T-helper 2 cell treated with Interferon-gamma antibody and Interleukin-4, amounts not matched to agents 5 μg/mL and 100 μg/mL, for 36 hours (primary cell): ENCODE data around the gene UBAP1.
"Not testable (repeated sequence)": the region's sequence is repeated elsewhere in the genome, so short reads cannot be mapped to it uniquely, and the experiment has no call there.

Source experiments
- DNase-seq: peaks from one replicate; pipeline ENCODE4 v3.0.0; 2021; ENCODE audit warnings: low spot score
- H3K27ac Mint-ChIP-seq: one replicate; pipeline ENCODE4 v1.8.0; 2021; ENCODE audit warnings: mild to moderate bottlenecking, mixed read lengths
- H3K27me3 Mint-ChIP-seq: one replicate; pipeline ENCODE4 v1.8.0; 2021; ENCODE audit warnings: low read depth, mixed read lengths
- H3K36me3 Mint-ChIP-seq: one replicate; pipeline ENCODE4 v1.8.0; 2021; ENCODE audit warnings: low read depth, mixed read lengths
- H3K4me1 Mint-ChIP-seq: one replicate; pipeline ENCODE4 v1.8.0; 2021; ENCODE audit warnings: low read depth, mixed read lengths
- H3K4me3 Mint-ChIP-seq: one replicate; pipeline ENCODE4 v1.8.0; 2022; ENCODE audit warnings: mild to moderate bottlenecking, moderate library complexity, mixed read lengths
- H3K9me3 Mint-ChIP-seq: one replicate; pipeline ENCODE4 v1.8.0; 2021; ENCODE audit warnings: mixed read lengths

The UBAP1 gene

GRCh38 chr9:34279411-34279810, 100.6 kb downstream of the UBAP1 start:
- no peaks in the 10 kb centered on the region for H3K27me3 Mint-ChIP-seq
- no peaks in the 10 kb centered on the region for H3K9me3 Mint-ChIP-seq
- H3K27ac Mint-ChIP-seq, result no peak overlapping the region
- H3K36me3 Mint-ChIP-seq, result peaks cover 9% of the 10 kb centered on the region
- peaks cover 7% of the 10 kb centered on the region for H3K4me1 Mint-ChIP-seq
- H3K4me3 Mint-ChIP-seq, result no peak overlapping the region
- no peak for DNase-seq

DNA sequence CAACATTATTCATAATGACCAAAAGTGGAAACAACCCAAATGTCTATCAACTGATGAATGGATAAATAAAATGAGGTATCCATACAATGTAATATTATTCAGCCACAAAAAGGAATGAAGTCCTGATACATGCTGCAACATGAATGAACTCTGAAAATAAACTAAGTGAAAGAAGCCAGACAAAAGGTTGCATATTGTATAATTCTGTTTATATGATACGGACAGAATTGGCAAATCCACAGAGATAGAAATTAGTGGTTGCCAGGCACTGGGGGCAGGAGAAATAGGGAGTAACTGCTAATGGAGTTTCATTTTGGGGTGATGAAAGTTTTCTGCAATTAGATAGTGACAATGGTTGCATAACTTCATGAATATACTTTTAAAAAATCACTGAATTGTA, 103.3 kb downstream of the UBAP1 start:
- Mint-ChIP-seq H3K27ac (no peak overlapping the region), H3K36me3 (peaks cover 19% of the 10 kb centered on the region), H3K27me3 (no peaks in the 10 kb centered on the region), H3K4me1 (peaks cover 5% of the 10 kb centered on the region), H3K4me3 (no peak overlapping the region), H3K9me3 (no peaks in the 10 kb centered on the region)
- no peak for DNase-seq

DNA sequence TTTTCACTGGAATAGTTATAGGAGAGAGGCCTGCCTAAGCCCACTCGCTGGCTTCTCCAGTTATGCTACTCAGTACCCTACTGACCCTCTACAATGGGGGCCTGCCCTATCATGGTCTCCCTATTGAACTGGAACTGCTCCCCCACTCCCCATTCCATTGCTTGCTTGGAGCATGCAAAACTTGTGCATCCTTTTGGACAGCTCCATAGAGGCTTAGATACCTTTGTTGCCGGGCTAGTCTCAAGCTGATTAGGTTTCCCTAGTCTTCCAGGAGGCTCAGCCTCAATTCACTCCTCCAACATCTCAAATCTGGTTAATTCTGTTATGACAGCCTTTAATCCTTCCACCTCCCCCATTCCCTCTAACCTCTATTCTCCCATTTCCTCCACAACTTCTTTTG, 110.3 kb downstream of the UBAP1 start:
- Mint-ChIP-seq H3K4me3 (no peak overlapping the region), H3K36me3 (peaks cover 13% of the 10 kb centered on the region), H3K9me3 (no peaks in the 10 kb centered on the region), H3K27ac (no peak overlapping the region), H3K27me3 (no peaks in the 10 kb centered on the region), H3K4me1 (no peaks in the 10 kb centered on the region)
- no peak for DNase-seq

DNA sequence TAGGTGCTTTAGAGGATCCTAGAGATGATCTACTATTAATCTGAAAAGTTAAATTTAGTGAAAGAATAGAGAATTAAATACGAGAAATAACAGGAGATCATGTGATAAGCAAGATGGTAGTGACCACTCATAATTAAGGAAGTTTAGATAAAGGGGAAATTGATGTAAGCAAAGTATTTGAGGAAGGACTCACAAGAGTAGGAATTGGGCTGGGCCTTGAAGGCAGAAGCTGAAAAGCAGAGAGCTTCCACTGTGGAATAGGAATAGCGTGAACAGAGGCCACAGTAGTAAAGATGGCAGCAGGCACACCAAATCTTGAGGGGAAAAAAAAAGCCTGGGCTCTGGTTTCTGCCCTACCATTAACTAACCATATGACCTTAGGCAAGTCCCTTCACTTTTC, 112.2 kb downstream of the UBAP1 start:
- no peaks in the 10 kb centered on the region for H3K4me1 Mint-ChIP-seq
- DNase-seq, result no peak
- H3K27ac Mint-ChIP-seq, result no peak overlapping the region
- no peaks in the 10 kb centered on the region for H3K27me3 Mint-ChIP-seq
- H3K9me3 Mint-ChIP-seq, result no peaks in the 10 kb centered on the region
- H3K4me3 Mint-ChIP-seq, result no peak overlapping the region
- peaks cover 9% of the 10 kb centered on the region for H3K36me3 Mint-ChIP-seq

- no peak for DNase-seq
- peaks cover 6% of the 10 kb centered on the region for H3K36me3 Mint-ChIP-seq
- no peaks in the 10 kb centered on the region for H3K9me3 Mint-ChIP-seq
- no peaks in the 10 kb centered on the region for H3K4me1 Mint-ChIP-seq
- H3K4me3 Mint-ChIP-seq, result no peak overlapping the region
- no peaks in the 10 kb centered on the region for H3K27me3 Mint-ChIP-seq
- no peak overlapping the region for H3K27ac Mint-ChIP-seq
These were observed 112.6 kb downstream of the UBAP1 start for GRCh38 chr9:34291423-34291822.

GRCh38 chr9:34292552-34292951, 113.7 kb downstream of the UBAP1 start:
- DNase-seq, result no peak
- no peak overlapping the region for H3K27ac Mint-ChIP-seq
- H3K9me3 Mint-ChIP-seq, result no peaks in the 10 kb centered on the region
- H3K4me3 Mint-ChIP-seq, result no peak overlapping the region
- H3K36me3 Mint-ChIP-seq, result no peaks in the 10 kb centered on the region
- no peaks in the 10 kb centered on the region for H3K27me3 Mint-ChIP-seq
- H3K4me1 Mint-ChIP-seq, result no peaks in the 10 kb centered on the region

DNA sequence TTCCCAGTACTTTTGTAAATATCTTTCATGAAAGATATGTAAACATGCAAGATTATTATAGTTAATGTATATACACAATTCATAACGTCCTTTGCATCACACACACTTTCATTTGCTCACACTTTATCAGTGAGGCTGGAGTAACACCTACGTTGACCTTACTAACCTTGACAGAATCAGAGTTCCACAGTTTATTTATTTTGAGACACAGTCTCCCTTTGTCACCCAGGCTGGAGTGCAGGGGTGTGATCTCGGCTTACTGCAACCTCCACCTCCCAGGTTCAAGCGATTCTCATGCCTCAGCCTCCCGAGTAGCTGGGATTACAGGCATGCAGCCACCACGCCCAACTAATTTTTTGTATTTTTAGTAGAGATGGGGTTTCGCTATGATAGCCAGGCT, 122.2 kb downstream of the UBAP1 start:
- not testable (repeated sequence) for H3K27ac Mint-ChIP-seq, DNase-seq, H3K4me1 Mint-ChIP-seq, H3K9me3 Mint-ChIP-seq, H3K27me3 Mint-ChIP-seq, H3K4me3 Mint-ChIP-seq, H3K36me3 Mint-ChIP-seq
